ENCODE results near the gene GPRASP2.
A peak's percentile ranks its signal among the peaks of the same experiment; 100 is the strongest.
"Not testable (repeated sequence)": the region's sequence is repeated elsewhere in the genome, so short reads cannot be mapped to it uniquely, and the experiment has no call there.

Gene GPRASP2

GRCh38 chrX:102712216-102712966 is at the start of gene GPRASP2:
Gene GPRASP2 (plus strand): TSS chrX:102712448. CDS start chrX:102714870, 2,422 bp downstream.
- DNase-seq (ENCODE audit: low spot score), result peak; percentile 55

GRCh38 chrX:102663820-102664219 is 48.4 kb upstream of the GPRASP2 start:
- not testable (repeated sequence) for DNase-seq (ENCODE audit: low spot score)

GRCh38 chrX:102667034-102667433 is 45.2 kb upstream of the GPRASP2 start:
- not testable (repeated sequence) for DNase-seq (ENCODE audit: low spot score)

GRCh38 chrX:102669526-102669925 is 42.7 kb upstream of the GPRASP2 start:
- DNase-seq (ENCODE audit: low spot score), result no peak

- no peak for DNase-seq (ENCODE audit: low spot score)
These were observed 39.4 kb upstream of the GPRASP2 start for GRCh38 chrX:102672856-102673255.

- DNase-seq (ENCODE audit: low spot score), result not testable (repeated sequence)
These were observed 34.8 kb upstream of the GPRASP2 start for GRCh38 chrX:102677479-102677878.

- peak; percentile 19 for DNase-seq (ENCODE audit: low spot score)
These were observed 27.3 kb upstream of the GPRASP2 start for GRCh38 chrX:102684772-102685520.

GRCh38 chrX:102694749-102695148 is 17.5 kb upstream of the GPRASP2 start:
- DNase-seq (ENCODE audit: low spot score), result no peak

GRCh38 chrX:102696306-102696705 is 15.9 kb upstream of the GPRASP2 start:
- no peak for DNase-seq (ENCODE audit: low spot score)

- no peak for DNase-seq (ENCODE audit: low spot score)
These were observed 14.8 kb upstream of the GPRASP2 start for GRCh38 chrX:102697494-102697893.

- no peak for DNase-seq (ENCODE audit: low spot score)
These were observed 3.3 kb upstream of the GPRASP2 start for GRCh38 chrX:102708900-102709299.

- no peak for DNase-seq (ENCODE audit: low spot score)
These were observed 404 bp upstream of the GPRASP2 start for GRCh38 chrX:102711872-102712215.

GRCh38 chrX:102712981-102713625 is 855 bp downstream of the GPRASP2 start:
- peak; percentile 80 for DNase-seq (ENCODE audit: low spot score)

- no peak for DNase-seq (ENCODE audit: low spot score)
These were observed 2.7 kb downstream of the GPRASP2 start for GRCh38 chrX:102714994-102715393.

GRCh38 chrX:102715967-102716366 is 3.7 kb downstream of the GPRASP2 start:
- DNase-seq (ENCODE audit: low spot score), result no peak

- DNase-seq (ENCODE audit: low spot score), result peak; percentile 85
These were observed 8.3 kb downstream of the GPRASP2 start, which contains the start of gene GPRASP3 for GRCh38 chrX:102720237-102721168. Gene GPRASP3 (plus strand): TSS chrX:102720743. CDS start chrX:102748996, 28,253 bp downstream.

GRCh38 chrX:102721169-102721506 is 8.9 kb downstream of the GPRASP2 start:
- DNase-seq (ENCODE audit: low spot score), result not testable (repeated sequence)

- DNase-seq (ENCODE audit: low spot score), result no peak
These were observed 11.2 kb downstream of the GPRASP2 start for GRCh38 chrX:102723456-102723855.

GRCh38 chrX:102727761-102728160 is 15.5 kb downstream of the GPRASP2 start:
- no peak for DNase-seq (ENCODE audit: low spot score)

- no peak for DNase-seq (ENCODE audit: low spot score)
These were observed 16.4 kb downstream of the GPRASP2 start for GRCh38 chrX:102728646-102729045.

- DNase-seq (ENCODE audit: low spot score), result no peak
These were observed 27.4 kb downstream of the GPRASP2 start for GRCh38 chrX:102739657-102740056.

GRCh38 chrX:102744307-102744706 is 32.1 kb downstream of the GPRASP2 start:
- DNase-seq (ENCODE audit: low spot score), result no peak

Data from cerebellar cortex (tissue), 1 donor.